Muscle of leg (tissue), 11 donors: ENCODE measurements around the gene PAMR1. TPM values are rescaled to one million over a fixed set of nuclear protein-coding genes. Genes with fewer than 3 reads are reported as not detected.
"Not testable (repeated sequence)": the region's sequence is repeated elsewhere in the genome, so short reads cannot be mapped to it uniquely, and the experiment has no call there.

Experiments used
- DNase-seq: peaks from one replicate; pipeline ENCODE4 v3.0.0; 2013
- H3K27ac ChIP-seq: one replicate; pipeline ENCODE4 v1.5.1; 2013; ENCODE audit warnings: mild to moderate bottlenecking, low read length, control low read depth
- H3K27me3 ChIP-seq: one replicate; pipeline ENCODE4 v1.6.1; 2013; ENCODE audit warnings: low read length; ENCODE audit not compliant: control insufficient read depth, insufficient read depth
- H3K36me3 ChIP-seq: one replicate; pipeline ENCODE4 v1.6.1; 2013; ENCODE audit warnings: low read length; ENCODE audit not compliant: control insufficient read depth, insufficient read depth
- H3K4me1 ChIP-seq: one replicate; pipeline ENCODE4 v1.6.1; 2013; ENCODE audit warnings: low read length; ENCODE audit not compliant: control insufficient read depth, insufficient read depth
- H3K4me3 ChIP-seq: one replicate; pipeline ENCODE4 v1.5.1; 2013; ENCODE audit warnings: low read length, control low read depth
- H3K9me3 ChIP-seq: replicated peaks from 2 replicates; pipeline ENCODE4 v1.6.1; 2013; ENCODE audit warnings: low read depth, low read length; ENCODE audit not compliant: control insufficient read depth
- WGBS: methylation state at CpG from one replicate; pipeline ENCODE4 v1.1.5; 2013; ENCODE audit warnings: missing lambda C conversion rate; ENCODE audit not compliant: insufficient coverage; 5-methylcytosine and 5-hydroxymethylcytosine counted together
- polyA plus RNA-seq, 8 donors: library from polyadenylated mRNA; unstranded; fragments of 120-200 nt; gene quantifications; one replicate each; pipeline versions ENCODE4 v1.2.1 to v1.2.3, GENCODE V29; 2013; ENCODE audit warnings: inconsistent platforms in 1 of 8, low replicate concordance in 1 of 8; ENCODE audit not compliant: insufficient read length in 8 of 8, insufficient read depth in 1 of 8
- total RNA-seq: library from RNA; stranded (reverse); fragments of 120-200 nt; gene quantifications from one replicate; pipeline ENCODE4 v1.2.4, GENCODE V29; 2013

Gene PAMR1
- total and polyA plus RNA-seq, 9 donors, result 7.5 to 35.3 (median 15.2) TPM

GRCh38 chr11:35526370-35526792 lies 965 bp upstream of the PAMR1 start:
- DNase-seq, result no peak
- Histone ChIP-seq H3K27ac (no peak overlapping the region), H3K36me3 (no peaks in the 10 kb centered on the region), H3K4me1 (peaks cover 29% of the 10 kb centered on the region), H3K4me3 (no peak overlapping the region), H3K9me3 (no peaks in the 10 kb centered on the region), H3K27me3 (peaks cover 22% of the 10 kb centered on the region)
- WGBS, result no CpG with 5 or more reads among the region's 6 CpGs

DNA sequence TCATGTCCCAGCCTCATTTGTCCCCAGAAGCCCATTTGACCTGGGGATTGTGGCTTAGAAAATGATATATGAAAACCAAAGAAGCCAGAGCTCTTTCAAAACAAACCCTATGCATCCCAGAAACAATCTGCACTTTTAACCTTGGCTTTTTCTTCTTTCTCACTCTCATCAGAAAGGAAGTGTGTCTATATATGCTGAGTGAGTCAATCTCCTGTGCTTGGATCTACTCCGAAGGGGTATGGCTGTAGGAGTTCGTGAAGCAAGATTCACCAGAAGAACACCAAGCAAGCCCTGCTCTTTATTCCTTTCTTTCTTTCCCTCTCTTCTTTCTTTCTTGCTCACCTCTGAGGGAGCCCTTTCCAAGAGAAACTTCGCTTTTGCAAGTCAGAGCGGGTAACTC lies 636 bp downstream of the PAMR1 start:
- Histone ChIP-seq H3K4me1 (peaks cover 27% of the 10 kb centered on the region), H3K27ac (peak overlapping the region; percentile 50), H3K4me3 (peak overlapping the region; percentile 36), H3K36me3 (no peaks in the 10 kb centered on the region), H3K9me3 (no peaks in the 10 kb centered on the region), H3K27me3 (peaks cover 22% of the 10 kb centered on the region)
- DNase-seq, result no peak
- WGBS, result no CpG with 5 or more reads among the region's 4 CpGs

GRCh38 chr11:35523861-35524260 lies 1.6 kb downstream of the PAMR1 start:
- DNase-seq, result no peak
- Histone ChIP-seq H3K9me3 (no peaks in the 10 kb centered on the region), H3K4me1 (peaks cover 28% of the 10 kb centered on the region), H3K27me3 (peaks cover 25% of the 10 kb centered on the region), H3K36me3 (no peaks in the 10 kb centered on the region), H3K27ac (peak overlapping the region; percentile 67), H3K4me3 (no peak overlapping the region)
- WGBS, result 36% methylated on average over 3 of the region's 5 CpGs

DNA sequence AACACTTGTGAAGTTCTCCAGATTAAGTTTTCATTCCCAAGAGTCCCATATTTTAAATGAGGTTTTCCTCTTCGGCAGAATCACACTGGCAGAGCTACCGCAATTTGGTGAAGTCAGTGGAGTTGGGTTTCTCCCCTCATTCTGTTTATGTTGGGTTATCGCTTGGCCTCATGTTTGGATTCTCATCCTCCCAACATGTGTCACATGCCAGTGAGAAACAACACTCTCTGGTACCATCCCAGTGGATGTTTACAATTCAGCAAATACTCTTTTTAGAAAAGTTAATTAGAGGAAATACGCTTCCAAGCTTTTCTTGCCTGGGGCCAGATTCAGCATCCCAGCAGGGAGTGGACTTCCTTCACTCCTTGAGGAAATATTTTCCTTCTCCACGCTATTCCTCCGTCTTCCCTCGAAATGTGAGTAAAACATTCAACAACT lies 2.1 kb downstream of the PAMR1 start:
- Histone ChIP-seq H3K27ac (peak overlapping the region; percentile 67), H3K4me3 (no peak overlapping the region), H3K9me3 (no peaks in the 10 kb centered on the region), H3K27me3 (peaks cover 25% of the 10 kb centered on the region), H3K36me3 (no peaks in the 10 kb centered on the region), H3K4me1 (peaks cover 30% of the 10 kb centered on the region)
- 13% methylated on average over 3 of the region's 7 CpGs for WGBS
- DNase-seq, result peak; percentile 87

DNA sequence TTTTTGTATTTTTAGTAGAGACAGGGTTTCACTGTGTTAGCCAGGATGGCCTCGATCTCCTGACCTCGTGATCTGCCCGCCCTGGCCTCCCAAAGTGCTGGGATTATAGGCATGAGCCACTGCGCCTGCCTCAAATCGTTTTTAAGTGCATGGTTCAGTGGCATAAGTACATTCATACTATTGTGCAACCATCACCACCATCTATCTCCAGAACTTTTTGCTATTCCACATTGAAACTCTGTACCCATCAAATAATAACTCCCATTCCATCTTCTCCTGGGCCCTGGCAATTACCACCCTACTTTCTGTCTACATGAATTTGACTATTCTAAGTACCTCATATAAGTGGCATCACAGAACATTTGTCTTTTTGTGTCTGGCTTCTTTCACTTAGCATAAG lies 3.3 kb downstream of the PAMR1 start:
- not testable (repeated sequence) for H3K36me3 ChIP-seq, H3K27ac ChIP-seq, H3K4me3 ChIP-seq, H3K9me3 ChIP-seq, DNase-seq
- peaks cover 30% of the 10 kb centered on the region for H3K4me1 ChIP-seq
- 100% methylated on average over 3 of the region's 5 CpGs for WGBS
- peaks cover 25% of the 10 kb centered on the region for H3K27me3 ChIP-seq

GRCh38 chr11:35520376-35520775 lies 5.0 kb downstream of the PAMR1 start:
- WGBS, result no CpG with 5 or more reads among the region's 1 CpG
- H3K27me3 ChIP-seq, result peaks cover 13% of the 10 kb centered on the region

GRCh38 chr11:35518766-35519165 lies 6.7 kb downstream of the PAMR1 start:
- peaks cover 24% of the 10 kb centered on the region for H3K4me1 ChIP-seq
- H3K9me3 ChIP-seq, result no peaks in the 10 kb centered on the region
- no peak overlapping the region for H3K4me3 ChIP-seq
- no peak for DNase-seq
- no peaks in the 10 kb centered on the region for H3K36me3 ChIP-seq
- WGBS, result no CpG with 5 or more reads among the region's 1 CpG
- H3K27ac ChIP-seq, result no peak overlapping the region
- peaks cover 2% of the 10 kb centered on the region for H3K27me3 ChIP-seq

More at GRCh38 chr11:35520376-35520775, 5.0 kb downstream of the PAMR1 start:
- DNase-seq, result no peak
- H3K4me3 ChIP-seq, result no peak overlapping the region
- H3K36me3 ChIP-seq, result no peaks in the 10 kb centered on the region
- H3K27ac ChIP-seq, result no peak overlapping the region
- H3K9me3 ChIP-seq, result no peaks in the 10 kb centered on the region
- H3K4me1 ChIP-seq, result peaks cover 28% of the 10 kb centered on the region

GRCh38 chr11:35517481-35517880 lies 7.9 kb downstream of the PAMR1 start:
- no peaks in the 10 kb centered on the region for H3K9me3 ChIP-seq
- no CpG with 5 or more reads among the region's 1 CpG for WGBS
- H3K27ac ChIP-seq, result no peak overlapping the region
- peaks cover 19% of the 10 kb centered on the region for H3K4me1 ChIP-seq
- H3K27me3 ChIP-seq, result peaks cover 2% of the 10 kb centered on the region
- no peak for DNase-seq
- H3K4me3 ChIP-seq, result no peak overlapping the region
- H3K36me3 ChIP-seq, result no peaks in the 10 kb centered on the region

DNA sequence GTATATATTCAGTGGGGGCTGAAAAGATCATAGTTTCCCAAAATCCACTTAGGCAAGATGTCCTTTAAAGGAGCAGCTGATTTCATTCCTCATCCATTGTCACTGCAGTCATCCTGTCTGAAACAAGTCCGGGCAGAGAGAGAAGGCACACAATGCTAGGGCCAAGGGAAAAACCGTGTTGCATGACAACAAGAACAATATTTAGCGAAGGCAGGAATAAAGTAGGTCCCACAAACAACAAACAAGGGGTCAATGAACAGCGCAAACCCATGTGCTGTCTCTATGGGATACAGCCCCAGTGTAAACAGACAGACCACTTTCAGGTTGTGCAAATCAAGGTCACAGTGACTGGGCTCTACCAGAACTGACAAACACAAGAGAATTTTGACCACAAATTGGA lies 9.0 kb downstream of the PAMR1 start:
- Histone ChIP-seq H3K9me3 (no peaks in the 10 kb centered on the region), H3K4me3 (no peak overlapping the region), H3K27me3 (peaks cover 2% of the 10 kb centered on the region), H3K4me1 (peaks cover 19% of the 10 kb centered on the region), H3K27ac (no peak overlapping the region), H3K36me3 (no peaks in the 10 kb centered on the region)
- DNase-seq, result no peak
- 100% methylated on average over 1 of the region's 4 CpGs for WGBS

DNA sequence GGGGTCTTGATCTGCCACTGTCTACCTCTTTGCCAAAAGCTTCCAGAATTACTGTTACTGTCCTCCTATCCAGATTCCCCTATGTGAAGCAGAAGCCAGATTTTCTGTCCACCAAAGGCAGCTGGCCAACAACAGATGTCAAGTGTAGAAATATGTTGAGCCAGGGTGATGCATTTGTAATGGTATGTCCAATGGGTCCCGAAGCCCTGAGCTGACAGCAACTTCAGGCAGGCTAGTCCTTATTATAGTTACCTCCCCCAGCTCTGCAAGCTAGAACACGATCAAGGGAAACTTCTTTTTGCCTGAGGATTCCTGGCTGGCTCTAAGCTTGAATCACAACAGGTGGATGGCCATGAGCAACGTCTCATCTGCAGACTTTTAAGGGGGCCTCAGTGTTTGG lies 10.2 kb downstream of the PAMR1 start:
- Histone ChIP-seq H3K9me3 (no peaks in the 10 kb centered on the region), H3K36me3 (no peaks in the 10 kb centered on the region), H3K27ac (no peak overlapping the region), H3K4me3 (no peak overlapping the region), H3K27me3 (peaks cover 2% of the 10 kb centered on the region), H3K4me1 (peaks cover 19% of the 10 kb centered on the region)
- WGBS, result 0% methylated on average over 1 of the region's 3 CpGs
- peak; percentile 87 for DNase-seq

DNA sequence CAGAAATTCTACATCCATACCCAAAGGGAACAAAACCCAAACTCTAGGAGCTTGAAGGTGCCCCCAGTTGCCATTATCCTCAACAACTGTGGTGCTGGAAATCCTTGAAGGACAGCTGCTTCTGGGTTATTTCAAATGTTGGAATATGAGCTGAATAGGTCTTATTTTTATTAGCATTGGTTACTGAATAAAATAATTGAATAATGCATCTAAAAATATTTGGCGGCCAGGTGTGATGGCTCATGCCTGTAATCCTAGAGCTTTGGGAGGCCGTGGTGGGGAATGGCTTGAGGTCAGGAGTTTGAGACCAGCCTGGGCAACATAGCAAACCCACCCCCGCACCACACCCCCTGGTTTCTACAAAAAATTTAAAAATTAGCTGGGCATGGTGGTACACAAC lies 10.9 kb downstream of the PAMR1 start:
- H3K27me3 ChIP-seq, result peaks cover under 1% of the 10 kb centered on the region
- no peaks in the 10 kb centered on the region for H3K36me3 ChIP-seq
- DNase-seq, result no peak
- no peaks in the 10 kb centered on the region for H3K9me3 ChIP-seq
- no peak overlapping the region for H3K4me3 ChIP-seq
- no peak overlapping the region for H3K27ac ChIP-seq
- no CpG with 5 or more reads among the region's 3 CpGs for WGBS
- H3K4me1 ChIP-seq, result peaks cover 19% of the 10 kb centered on the region
